Stimulated activated CD4-positive, alpha-beta T cell treated with anti-CD3 and anti-CD28 coated beads, Interleukin-15, amount 100 ng/mL, for 24 hours (primary cell): ENCODE results near the gene ZNF521.

Experiments
- DNase-seq: peaks from one replicate; pipeline ENCODE4 v3.0.0-alpha.2; 2020

The ZNF521 gene

DNA sequence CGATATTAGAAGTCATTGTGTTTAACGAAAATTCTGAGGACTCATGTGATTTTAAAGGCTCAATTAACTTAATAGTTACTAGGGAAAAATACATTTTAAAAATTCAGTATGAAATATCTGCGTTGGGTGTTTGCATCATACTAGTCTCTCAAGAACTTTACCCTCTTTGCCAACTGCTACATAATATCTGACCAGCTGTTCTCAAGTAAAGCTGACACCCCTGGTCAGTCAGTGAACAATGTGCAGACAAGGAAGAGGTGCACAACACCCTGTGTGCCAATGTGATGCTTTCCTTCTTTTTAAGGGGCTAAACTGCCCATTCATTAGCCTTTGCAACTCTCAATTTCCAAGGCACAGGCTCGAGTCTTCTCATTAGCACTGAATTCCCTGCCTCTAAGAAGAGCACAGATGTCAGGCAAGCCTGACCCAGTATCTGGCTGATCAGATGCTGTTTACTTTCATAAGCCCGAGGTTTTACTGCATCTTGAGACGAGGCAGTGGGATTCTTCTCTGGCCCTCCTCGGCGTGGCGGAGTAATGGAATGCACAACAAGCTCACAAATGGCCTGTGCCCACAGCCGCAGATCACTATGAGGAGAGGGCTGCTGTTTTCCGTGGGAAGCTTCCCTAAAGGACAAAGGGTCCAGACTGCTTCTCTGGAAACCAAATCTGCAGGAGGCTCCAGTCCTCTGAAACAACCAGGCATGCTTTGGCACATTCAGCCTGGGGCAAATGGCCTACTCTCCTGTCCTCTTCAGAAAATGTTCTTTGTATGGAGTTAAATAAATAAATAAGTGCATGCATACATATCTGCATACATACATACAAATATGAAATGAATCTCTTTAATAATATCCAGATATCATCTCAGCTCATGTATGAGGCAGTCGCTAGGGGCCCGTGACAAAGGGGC, 240.3 kb downstream of the ZNF521 start:
- no peak for DNase-seq

DNA sequence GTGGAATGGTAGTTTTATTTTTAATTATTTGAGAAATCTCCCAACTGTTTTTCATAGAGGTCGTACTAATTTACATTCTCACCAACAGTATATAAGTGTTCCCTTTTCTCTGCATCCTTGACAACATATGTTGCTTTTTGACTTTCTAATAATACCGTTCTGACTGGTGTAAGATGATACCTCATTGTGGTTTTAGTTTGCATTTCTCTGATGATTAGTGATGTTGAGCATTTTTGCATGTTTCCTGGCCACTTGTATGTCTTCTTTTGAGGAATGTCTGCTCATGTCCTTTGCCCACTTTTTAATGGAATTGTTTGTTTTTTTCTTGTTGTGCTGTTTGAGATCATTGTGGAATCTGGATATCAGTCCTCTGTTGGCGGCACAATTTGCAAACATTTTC, 242.5 kb downstream of the ZNF521 start:
- DNase-seq = no peak

GRCh38 chr18:25103468-25104155, 248.4 kb downstream of the ZNF521 start:
- no peak for DNase-seq

DNA sequence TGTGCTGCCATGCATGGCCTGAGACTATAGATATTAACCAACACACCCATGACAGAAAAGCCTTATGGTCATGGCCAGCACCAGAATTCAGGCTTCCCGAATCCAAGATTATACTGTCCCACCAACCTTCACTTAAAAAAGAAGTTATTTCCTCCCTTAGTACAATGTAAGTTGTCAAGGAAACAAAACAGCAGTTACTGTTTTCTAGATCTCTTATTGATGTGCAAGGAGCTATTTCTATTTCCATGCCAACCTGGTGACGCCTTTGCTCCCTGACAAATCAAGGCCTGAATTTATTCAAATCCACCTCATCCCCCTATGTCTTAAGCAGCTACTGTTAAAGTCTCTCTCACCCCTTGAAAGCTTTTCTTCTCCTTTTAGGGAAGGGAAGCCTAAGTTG, 249.3 kb downstream of the ZNF521 start:
- DNase-seq = no peak

- no peak for DNase-seq
Measured at GRCh38 chr18:25100418-25100817, 251.5 kb downstream of the ZNF521 start.

GRCh38 chr18:25099895-25100294, 252.1 kb downstream of the ZNF521 start:
- DNase-seq = no peak

DNA sequence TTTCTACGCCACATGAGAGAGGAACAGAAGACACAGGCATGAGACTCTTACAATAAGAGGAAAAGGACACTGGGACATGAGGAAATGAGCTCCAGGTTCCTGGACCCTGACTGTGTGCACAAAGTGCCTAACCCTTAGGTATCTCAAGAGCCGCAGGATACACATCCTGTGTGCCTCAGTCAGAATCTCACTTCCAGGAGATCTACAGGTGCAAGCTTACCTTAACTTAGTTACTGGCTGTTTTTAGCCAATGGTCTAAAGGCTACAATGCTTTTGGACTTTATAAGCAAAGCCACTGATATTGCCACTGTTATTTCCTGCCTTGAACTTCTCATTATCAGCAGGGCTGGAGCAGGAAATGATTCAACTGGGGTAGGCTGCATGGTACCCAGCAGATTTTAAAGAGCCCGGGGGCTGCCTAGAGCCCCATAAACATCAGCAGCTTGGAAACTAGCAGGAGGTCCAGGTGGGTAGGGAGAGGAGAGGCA, 254.4 kb downstream of the ZNF521 start:
- DNase-seq = no peak

- DNase-seq = no peak
Measured at GRCh38 chr18:25097057-25097456, 254.9 kb downstream of the ZNF521 start.

DNA sequence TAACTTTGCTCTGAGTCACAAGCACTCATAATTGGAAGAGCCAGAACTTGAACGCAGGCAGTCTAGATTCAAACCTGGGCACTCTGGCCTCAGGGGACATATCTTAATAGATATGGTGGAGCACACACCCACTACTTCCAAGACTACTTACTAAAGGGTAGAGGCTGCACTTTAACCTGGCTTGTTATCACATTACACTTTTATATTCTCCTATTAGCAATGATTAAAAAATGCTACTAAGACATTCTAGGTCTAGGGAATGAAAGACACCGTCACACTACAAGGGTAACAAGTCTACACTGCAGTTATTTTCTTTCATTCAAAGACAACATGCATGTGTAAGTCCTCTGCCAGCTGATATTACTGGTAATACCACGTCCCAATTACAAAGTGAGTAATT, 258.8 kb downstream of the ZNF521 start:
- no peak for DNase-seq

- DNase-seq = no peak
Measured at GRCh38 chr18:25089470-25089869, 262.5 kb downstream of the ZNF521 start.

GRCh38 chr18:25086876-25087275, 265.1 kb downstream of the ZNF521 start:
- DNase-seq = no peak

GRCh38 chr18:25081001-25081400, 271.0 kb downstream of the ZNF521 start:
- no peak for DNase-seq

DNA sequence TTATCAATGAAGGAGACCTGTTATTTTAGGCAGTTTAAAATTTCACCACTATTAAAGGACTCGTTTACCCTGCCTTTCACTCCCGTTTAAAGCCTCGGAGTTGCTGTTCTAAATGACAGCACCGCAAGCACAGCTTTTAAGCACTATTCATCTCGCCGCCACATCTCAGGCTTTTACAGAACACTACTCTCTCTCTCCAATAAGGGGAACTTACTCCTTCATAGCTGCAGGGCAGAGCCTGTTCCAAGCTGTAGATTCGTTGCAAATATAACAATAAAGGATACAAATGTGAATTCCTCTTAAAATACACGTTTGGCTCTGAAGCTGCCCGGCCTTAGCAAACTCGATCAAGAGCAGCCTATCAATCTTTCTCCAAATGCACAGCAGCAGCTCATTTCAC, 271.8 kb downstream of the ZNF521 start:
- DNase-seq = no peak

DNA sequence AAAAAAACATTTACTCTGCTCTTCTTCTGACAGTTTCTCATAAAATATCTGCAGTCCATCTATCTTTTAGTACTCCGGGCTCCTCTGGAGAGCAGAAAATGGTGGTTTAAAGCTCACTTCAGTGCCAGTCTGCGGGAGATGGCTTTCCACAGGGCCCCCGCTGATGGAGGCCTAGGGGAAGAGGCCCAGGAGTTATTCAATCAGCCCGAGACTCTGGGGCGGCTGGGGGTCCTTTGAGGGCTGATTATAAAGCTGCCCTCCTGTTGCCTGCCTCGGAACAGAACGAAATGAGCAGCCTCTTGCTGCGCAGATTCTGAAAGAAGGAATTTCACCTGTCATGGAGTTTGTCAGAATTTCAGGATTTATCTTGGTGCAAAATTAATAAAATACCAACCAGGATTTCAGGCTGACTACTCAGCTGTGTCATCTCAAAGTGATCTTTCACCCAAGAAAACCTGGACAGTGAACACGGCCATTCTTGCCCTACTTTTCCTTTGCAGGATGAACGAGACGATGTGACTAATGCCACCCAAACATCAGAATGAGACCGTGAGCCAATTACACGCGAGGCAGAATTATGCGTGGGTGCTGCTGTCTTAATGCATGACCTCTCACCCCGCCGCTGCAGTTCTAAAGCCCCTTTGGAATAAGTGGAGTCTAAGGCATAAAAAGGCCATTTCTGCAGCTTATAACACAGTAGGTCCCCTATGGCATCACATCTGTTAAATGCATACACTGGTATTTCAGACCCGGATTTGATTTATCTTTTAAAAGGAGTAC, 273.8 kb downstream of the ZNF521 start:
- DNase-seq = no peak

- DNase-seq = no peak
Measured at GRCh38 chr18:25077038-25077943, 274.7 kb downstream of the ZNF521 start.

DNA sequence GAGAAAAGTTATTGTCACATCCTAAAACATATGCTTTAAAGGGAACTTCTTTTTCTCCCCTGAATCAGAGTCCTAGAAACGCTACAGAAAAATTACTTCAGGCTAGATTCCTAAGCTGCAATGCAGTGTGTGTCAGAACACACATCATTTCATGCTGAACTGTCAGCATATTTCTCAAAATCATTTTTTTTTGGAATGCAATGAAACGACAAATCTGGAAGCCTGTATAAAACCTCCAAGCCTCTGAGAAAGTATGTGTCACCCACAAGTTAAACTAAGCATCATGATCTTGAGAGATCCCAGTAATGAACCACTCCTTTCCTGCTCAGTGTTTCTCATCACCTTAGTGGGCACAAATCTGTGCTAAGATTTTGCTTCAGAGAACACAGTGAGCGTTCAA, 276.2 kb downstream of the ZNF521 start:
- DNase-seq = no peak

DNA sequence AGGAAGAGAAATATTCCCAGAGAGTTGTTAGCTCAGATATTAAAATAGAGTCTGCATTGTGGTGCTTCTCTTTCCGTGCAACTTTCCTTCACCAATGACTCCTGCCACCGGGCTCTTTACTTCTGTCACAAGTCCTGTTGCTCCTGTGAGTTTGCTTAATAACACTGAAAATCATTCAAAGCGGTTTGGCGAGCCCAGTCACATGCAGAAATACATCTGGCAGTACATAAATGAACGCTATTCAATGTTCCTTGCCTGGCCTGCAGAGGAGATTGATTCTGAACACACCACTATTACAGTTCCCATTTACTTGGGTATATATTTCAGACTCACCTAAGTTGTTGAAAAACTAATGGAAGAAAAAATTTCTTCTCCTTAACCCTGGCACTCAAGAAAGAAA, 276.6 kb downstream of the ZNF521 start:
- no peak for DNase-seq

DNA sequence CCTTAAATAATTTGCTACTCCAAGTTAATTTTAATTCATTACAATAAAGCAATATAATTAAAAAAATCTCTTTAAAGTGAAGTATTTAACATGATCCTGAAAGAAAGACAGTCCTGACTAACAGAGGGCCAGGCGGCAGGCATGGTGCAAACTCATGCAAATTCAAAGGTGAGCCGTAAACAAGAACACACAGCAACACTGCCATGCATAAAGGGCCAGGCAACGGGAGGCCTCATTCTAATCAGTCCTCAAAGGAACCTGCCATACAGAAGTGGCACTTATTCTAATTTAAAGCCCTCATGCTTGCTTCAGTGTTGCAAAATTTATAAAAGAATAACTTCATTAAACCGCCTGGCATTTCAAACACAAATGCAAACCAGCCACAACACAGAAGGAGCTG, 277.0 kb downstream of the ZNF521 start:
- DNase-seq = no peak

- DNase-seq = no peak
Measured at GRCh38 chr18:25072205-25072604, 279.8 kb downstream of the ZNF521 start.

DNA sequence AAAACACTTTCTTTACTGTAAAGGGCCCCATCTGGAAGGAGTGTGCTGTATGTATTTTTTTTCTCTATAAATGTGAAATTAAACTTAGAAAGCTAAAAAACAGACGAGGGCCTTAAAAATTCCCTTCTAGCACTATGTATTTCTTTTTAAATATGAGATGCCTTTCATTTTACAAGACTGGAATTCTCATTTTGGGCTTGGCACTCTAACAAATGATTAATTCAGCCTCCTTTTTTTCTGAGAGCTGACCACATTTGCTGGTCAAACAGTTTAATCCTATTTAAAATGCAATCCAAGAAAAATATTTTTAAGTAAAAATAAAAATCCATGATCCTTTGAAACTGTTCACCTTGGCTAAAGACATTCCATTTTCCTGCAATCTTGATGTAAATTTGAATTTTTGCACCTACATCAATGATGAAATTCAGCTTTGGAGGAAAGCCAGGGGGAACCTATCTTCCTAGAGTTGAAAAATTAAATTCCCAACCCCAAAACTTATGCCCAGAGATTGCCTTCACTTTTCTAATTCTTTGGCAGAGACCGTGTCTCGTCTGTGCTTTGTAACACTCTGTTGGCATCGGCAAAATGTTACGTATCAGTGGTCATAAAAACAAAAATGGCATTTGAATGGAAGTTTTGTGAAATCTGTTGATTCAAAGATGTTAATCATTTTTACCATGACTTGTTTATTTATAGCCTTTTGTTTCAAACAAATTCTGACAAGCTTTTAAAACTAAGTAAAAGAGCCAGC, 284.5 kb downstream of the ZNF521 start:
- DNase-seq = no peak

DNA sequence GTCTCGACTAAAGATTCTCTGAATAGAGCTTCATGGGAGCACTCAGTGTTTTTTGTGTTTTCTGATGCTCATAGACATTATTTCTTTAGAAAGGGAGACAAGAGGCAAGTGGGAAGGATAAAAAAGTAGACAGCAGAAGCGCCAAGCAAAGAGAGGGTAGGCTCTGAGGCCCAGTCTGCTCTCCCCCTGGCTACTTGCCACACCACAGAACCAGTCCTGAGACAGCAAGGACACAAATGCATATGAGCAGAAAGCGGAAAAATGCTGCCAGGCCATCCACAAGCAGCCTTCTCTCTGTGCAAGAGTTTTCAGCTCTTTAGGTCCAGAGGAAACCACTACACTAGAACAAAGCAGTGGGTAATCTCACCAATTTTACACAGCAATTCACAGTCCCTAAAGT, 285.4 kb downstream of the ZNF521 start:
- no peak for DNase-seq

DNA sequence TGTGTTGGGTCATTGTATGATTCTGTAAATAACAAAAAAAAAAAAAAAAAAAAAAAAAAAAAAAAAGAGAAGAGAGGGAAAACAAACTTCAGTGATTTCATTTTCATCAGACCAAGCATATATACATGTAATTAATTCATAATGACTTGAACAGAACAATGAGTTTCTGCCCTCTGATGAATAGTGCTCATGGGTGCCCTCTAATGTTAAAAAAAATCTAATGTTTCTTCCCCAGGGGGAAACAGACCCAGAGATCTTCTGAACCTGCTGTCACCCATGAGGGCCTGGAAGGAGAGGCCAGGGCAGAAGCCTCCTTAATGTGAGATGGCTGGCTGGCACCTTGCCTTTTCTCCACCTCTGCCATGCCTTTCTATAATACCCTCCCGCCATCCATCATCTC, 289.2 kb downstream of the ZNF521 start:
- DNase-seq = no peak
